Loucy (cell line): ENCODE data around the gene PRRC2B.

Source experiments
- H2AFZ ChIP-seq: fragments of 200-600 bp; sonication (generic); 2 replicates; pipeline ENCODE4 v1.6.0; 2016; ENCODE audit warnings: antibody characterized with exemption, mild to moderate bottlenecking, low read length, moderate library complexity
- H3F3A ChIP-seq: fragments of 200-600 bp; 2 replicates; pipeline ENCODE4 v1.6.0; 2016; ENCODE audit warnings: antibody characterized with exemption, low read depth, mild to moderate bottlenecking
- H3K27me3 ChIP-seq: fragments of 200-600 bp; sonication (generic); 2 replicates; pipeline ENCODE4 v1.6.1; 2014; ENCODE audit warnings: low read length, mild to moderate bottlenecking; ENCODE audit not compliant: insufficient read depth, poor library complexity, severe bottlenecking
- H3K36me3 ChIP-seq: fragments of 200-600 bp; sonication (generic); 2 replicates; pipeline ENCODE4 v1.6.1; 2016; ENCODE audit warnings: low read length; ENCODE audit not compliant: insufficient read depth
- H3K4me1 ChIP-seq: fragments of 200-600 bp; sonication (generic); 2 replicates; pipeline ENCODE4 v1.5.1; 2014; ENCODE audit warnings: low read length, mild to moderate bottlenecking; ENCODE audit not compliant: insufficient read depth, poor library complexity, severe bottlenecking
- H3K4me2 ChIP-seq: fragments of 200-600 bp; sonication (generic); 2 replicates; pipeline ENCODE4 v1.6.0; 2014; ENCODE audit warnings: antibody characterized with exemption, low read length, low read depth, mild to moderate bottlenecking; ENCODE audit not compliant: poor library complexity, severe bottlenecking
- H3K4me3 ChIP-seq: fragments of 200-600 bp; sonication (generic); 2 replicates; pipeline ENCODE4 v1.5.1; 2014; ENCODE audit warnings: low read length, mild to moderate bottlenecking, mixed read lengths; ENCODE audit not compliant: poor library complexity, severe bottlenecking
- H3K79me2 ChIP-seq: fragments of 200-600 bp; sonication (generic); 2 replicates; pipeline ENCODE4 v1.6.1; 2014; ENCODE audit warnings: low read length; ENCODE audit not compliant: insufficient read depth
- H3K9ac ChIP-seq: fragments of 200-600 bp; sonication (generic); 2 replicates; pipeline ENCODE4 v1.6.0; 2014; ENCODE audit warnings: mild to moderate bottlenecking, low read depth, low read length, moderate library complexity; ENCODE audit not compliant: poor library complexity, severe bottlenecking
- H3K9me2 ChIP-seq: fragments of 200-600 bp; sonication (generic); replicated peaks from 2 replicates; pipeline ENCODE4 v1.6.1; 2016; ENCODE audit warnings: low read depth, low read length, mixed read lengths
- H3K9me3 ChIP-seq: fragments of 200-600 bp; sonication (generic); 2 replicates; pipeline ENCODE4 v1.6.1; 2014; ENCODE audit warnings: mild to moderate bottlenecking, antibody characterized with exemption, low read length, low read depth; ENCODE audit not compliant: insufficient read depth
- H4K20me1 ChIP-seq: fragments of 200-600 bp; sonication (generic); 2 replicates; pipeline ENCODE4 v1.6.0; 2014; ENCODE audit warnings: antibody characterized with exemption, low read length, mild to moderate bottlenecking; ENCODE audit not compliant: insufficient read depth, poor library complexity, severe bottlenecking
- CTCF ChIP-seq: fragments of 200-600 bp; sonication (generic); conservative IDR thresholded peaks from 2 replicates; pipeline ENCODE4 v1.5.1; 2014; ENCODE audit warnings: mild to moderate bottlenecking, antibody characterized with exemption, low read length
- EZH2phosphoT487 ChIP-seq: fragments of 200-600 bp; IDR thresholded peaks from 2 replicates; pipeline ENCODE4 v1.6.1; 2018; ENCODE audit warnings: antibody characterized with exemption, mild to moderate bottlenecking, moderate library complexity, borderline replicate concordance

Gene PRRC2B

DNA sequence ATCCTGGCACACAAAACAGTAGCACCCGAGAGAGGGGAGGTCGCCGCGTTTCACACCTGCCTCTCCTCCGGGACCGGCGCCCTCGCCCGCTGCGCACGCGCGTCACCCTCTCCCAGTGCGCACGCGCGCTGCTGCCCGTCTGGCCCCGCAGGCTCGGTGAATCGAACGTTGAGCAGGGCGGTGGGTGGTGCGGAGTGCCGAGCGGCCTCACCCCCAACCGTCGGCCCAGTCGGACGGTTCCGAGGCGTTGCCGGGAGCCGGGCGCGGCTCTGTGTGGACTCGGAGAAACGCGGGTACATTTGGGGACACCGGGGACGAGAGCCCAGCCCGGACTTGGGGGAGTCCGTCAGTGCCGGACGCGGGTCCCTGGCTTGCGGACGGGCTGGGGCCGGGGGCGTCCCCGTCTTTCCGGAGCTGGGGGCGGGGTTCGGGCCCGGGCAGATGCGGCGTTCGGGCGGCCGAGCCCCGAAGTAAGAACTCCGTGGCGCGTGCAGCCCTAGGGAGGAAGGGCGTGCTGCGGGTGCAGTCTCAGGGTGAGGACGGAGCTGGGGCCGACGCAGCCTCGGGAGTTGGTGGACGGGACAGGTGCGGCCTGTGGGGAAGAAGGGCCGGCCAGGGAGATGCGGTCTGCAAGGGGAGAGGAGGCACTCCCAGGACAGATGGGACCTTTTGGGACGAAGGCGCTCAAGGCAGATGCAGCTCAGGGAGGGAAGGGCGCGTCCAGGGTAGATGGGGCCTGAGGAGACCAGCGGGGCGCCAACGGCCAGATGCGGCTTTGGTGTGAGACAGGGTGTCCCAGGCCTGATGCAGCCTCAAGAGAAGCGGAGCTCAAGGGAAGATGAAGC lies 109.1 kb downstream of the PRRC2B start, which contains the start of gene POMT1:
TSS of gene POMT1 (plus strand) at position 138 of the 845 bp plus-strand sequence. CDS start 1,301 bp downstream, outside the sequence.
- Histone ChIP-seq H3F3A (no peaks in the 10 kb centered on the region), H2AFZ (peak within 1 kb of the TSS; percentile 98), H3K9me2 (no peaks in the 10 kb centered on the region), H3K9ac (peak within 1 kb of the TSS; percentile 91), H3K4me2 (peak within 1 kb of the TSS; percentile 94), H3K79me2 (peaks cover 21% of the 10 kb centered on the region), H3K9me3 (no peaks in the 10 kb centered on the region), H3K27me3 (no peaks in the 10 kb centered on the region), H3K4me1 (peaks cover 14% of the 10 kb centered on the region), H3K4me3 (peak within 1 kb of the TSS; percentile 93), H3K36me3 (peaks cover 26% of the 10 kb centered on the region; the same call in 1 of the 2 replicates), H4K20me1 (peaks cover 5% of the 10 kb centered on the region)
- TF ChIP-seq EZH2phosphoT487 (no peak), CTCF (no peak)

DNA sequence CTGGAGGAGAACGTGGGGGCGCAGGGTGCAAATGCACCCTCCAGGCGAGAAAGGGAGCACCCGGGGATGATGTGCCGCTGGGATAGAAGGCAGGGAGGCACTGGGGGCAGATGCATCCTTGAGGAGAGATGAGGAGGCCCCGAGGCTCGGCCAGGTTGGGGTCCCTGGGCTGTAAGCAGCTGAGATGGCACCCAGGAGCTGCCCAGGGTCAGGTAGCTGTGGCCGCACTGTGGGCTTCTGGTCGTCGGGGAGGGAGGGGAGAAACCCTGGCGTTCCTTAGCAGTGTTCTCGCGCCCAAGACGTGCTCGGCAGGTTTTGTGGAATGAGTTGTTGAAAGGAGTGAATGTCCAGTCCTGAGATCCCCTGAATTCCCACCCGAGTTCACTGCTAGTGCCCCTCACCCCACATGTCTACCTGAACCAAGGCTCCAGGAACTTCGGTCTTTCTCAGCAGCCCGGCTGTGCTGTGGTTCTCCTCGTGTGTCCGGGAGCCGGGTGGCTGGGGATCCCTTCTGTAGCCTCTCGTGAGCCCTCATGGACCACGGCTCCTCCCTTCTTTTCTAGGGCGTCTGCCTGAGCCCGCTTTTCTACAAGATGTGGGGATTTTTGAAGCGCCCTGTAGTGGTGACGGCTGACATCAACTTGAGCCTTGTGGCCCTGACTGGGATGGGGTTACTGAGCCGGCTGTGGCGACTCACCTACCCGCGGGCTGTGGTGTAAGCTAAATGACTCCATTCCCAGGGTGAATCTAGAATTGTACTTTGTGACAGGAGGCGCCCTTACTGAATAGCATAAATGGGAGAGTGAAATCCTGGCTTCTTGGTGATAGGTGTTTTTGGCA lies 110.0 kb downstream of the PRRC2B start:
- Histone ChIP-seq H3F3A (no peaks in the 10 kb centered on the region), H3K9me3 (no peaks in the 10 kb centered on the region), H2AFZ (peak overlapping the region; percentile 98), H3K79me2 (peaks cover 21% of the 10 kb centered on the region), H3K9me2 (no peaks in the 10 kb centered on the region), H3K27me3 (no peaks in the 10 kb centered on the region), H3K9ac (peak overlapping the region; percentile 91), H3K4me3 (peak overlapping the region; percentile 93), H3K4me1 (peaks cover 14% of the 10 kb centered on the region), H4K20me1 (peaks cover 5% of the 10 kb centered on the region), H3K4me2 (peak overlapping the region; percentile 94), H3K36me3 (peaks cover 17% of the 10 kb centered on the region; the same call in 1 of the 2 replicates)
- TF ChIP-seq EZH2phosphoT487 (no peak), CTCF (peak; percentile 44)

- no peaks in the 10 kb centered on the region for H3F3A ChIP-seq
- H3K27me3 ChIP-seq: no peaks in the 10 kb centered on the region
- H2AFZ ChIP-seq: no peak overlapping the region
- H3K9me3 ChIP-seq: no peaks in the 10 kb centered on the region
- no peaks in the 10 kb centered on the region for H3K9me2 ChIP-seq
- peaks cover 21% of the 10 kb centered on the region for H3K79me2 ChIP-seq
- peaks cover 14% of the 10 kb centered on the region for H3K4me1 ChIP-seq
- no peak overlapping the region for H3K9ac ChIP-seq
- peaks cover 5% of the 10 kb centered on the region for H4K20me1 ChIP-seq
- no peak for TF ChIP-seq EZH2phosphoT487
- TF ChIP-seq CTCF: no peak
- H3K4me3 ChIP-seq: no peak overlapping the region
- H3K4me2 ChIP-seq: no peak overlapping the region
- H3K36me3 ChIP-seq: peaks cover 14% of the 10 kb centered on the region; the same call in 1 of the 2 replicates
Measured at GRCh38 chr9:131505012-131505411, 111.1 kb downstream of the PRRC2B start.
